NB4 (cell line): ENCODE results near the gene LIMS1.
A peak's percentile ranks its signal among the peaks of the same experiment; 100 is the strongest.

Experiments
- DNase-seq: peaks from one replicate; pipeline ENCODE4 v3.0.0; 2010; ENCODE audit warnings: low read depth
- H3K4me3 ChIP-seq: one replicate; pipeline ENCODE4 v1.5.1; 2011; ENCODE audit warnings: mild to moderate bottlenecking, low read depth, low read length, moderate library complexity
- MYC ChIP-seq: IDR thresholded peaks from 2 replicates; pipeline ENCODE4 v1.6.1; 2011; ENCODE audit warnings: low read depth, low read length
- POLR2A ChIP-seq: IDR thresholded peaks from 2 replicates; pipeline ENCODE4 v1.6.1; 2011; ENCODE audit warnings: mild to moderate bottlenecking; ENCODE audit not compliant: insufficient read length; ENCODE audit errors: extremely low read depth
- TF ChIP-seq, protein P1 (sequence below): IDR thresholded peaks from 2 replicates; pipeline ENCODE4 v1.6.1; 2011; ENCODE audit warnings: low read depth, low read length
- TF ChIP-seq, protein P2 (sequence below): IDR thresholded peaks from one replicate; pipeline ENCODE4 v1.5.1; 2012; ENCODE audit warnings: low read depth, low read length

LIMS1 gene

GRCh38 chr2:108607706-108608301, 73.5 kb downstream of the LIMS1 start:
- peak; percentile 59 for DNase-seq
- TF ChIP-seq, protein P1, sequence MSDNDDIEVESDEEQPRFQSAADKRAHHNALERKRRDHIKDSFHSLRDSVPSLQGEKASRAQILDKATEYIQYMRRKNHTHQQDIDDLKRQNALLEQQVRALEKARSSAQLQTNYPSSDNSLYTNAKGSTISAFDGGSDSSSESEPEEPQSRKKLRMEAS = peak; percentile 47
- TF ChIP-seq MYC (no peak), POLR2A (no peak)
- TF ChIP-seq, protein P2, sequence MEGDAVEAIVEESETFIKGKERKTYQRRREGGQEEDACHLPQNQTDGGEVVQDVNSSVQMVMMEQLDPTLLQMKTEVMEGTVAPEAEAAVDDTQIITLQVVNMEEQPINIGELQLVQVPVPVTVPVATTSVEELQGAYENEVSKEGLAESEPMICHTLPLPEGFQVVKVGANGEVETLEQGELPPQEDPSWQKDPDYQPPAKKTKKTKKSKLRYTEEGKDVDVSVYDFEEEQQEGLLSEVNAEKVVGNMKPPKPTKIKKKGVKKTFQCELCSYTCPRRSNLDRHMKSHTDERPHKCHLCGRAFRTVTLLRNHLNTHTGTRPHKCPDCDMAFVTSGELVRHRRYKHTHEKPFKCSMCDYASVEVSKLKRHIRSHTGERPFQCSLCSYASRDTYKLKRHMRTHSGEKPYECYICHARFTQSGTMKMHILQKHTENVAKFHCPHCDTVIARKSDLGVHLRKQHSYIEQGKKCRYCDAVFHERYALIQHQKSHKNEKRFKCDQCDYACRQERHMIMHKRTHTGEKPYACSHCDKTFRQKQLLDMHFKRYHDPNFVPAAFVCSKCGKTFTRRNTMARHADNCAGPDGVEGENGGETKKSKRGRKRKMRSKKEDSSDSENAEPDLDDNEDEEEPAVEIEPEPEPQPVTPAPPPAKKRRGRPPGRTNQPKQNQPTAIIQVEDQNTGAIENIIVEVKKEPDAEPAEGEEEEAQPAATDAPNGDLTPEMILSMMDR = peak; percentile 62
- H3K4me3 ChIP-seq = no peak overlapping the region

DNA sequence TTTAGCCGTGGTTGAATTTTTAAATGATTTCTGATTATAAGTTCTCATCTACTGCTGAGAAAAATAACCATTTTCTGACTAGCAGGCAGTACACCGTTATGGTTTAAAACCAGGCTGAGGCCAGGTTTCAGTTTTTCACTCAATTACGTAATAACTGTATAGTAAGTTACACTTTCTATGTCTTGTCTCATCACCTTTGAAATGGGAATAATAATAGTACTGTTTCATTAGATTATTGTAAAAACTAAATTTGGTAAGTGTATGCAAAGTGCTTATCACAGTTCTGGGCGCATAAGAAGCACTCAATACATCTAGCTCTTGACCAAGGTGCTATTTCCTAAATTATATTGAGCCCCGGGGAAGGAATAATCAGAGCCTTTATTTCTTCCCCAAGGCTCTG, 76.8 kb downstream of the LIMS1 start:
- H3K4me3 ChIP-seq = no peak overlapping the region
- DNase-seq = peak; percentile 20
- TF ChIP-seq, protein P2 = no peak

DNA sequence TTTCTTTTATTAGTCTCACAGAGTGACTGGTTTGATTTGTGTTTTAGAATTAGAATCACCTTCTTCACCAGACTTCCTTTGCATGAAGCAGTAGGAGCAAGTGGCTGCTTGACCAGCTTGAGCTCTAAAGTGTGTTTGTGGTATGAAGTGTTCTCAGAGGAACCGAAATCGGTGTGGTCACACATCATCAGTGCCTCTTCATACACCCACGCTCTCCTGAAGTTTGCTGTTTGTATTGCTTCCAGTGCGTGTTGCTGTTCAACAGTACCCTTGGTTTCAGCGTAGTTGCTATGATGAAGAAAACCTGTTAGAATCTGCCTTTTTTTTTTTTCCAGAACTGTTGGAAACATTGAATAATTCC, 77.9 kb downstream of the LIMS1 start:
- DNase-seq = peak; percentile 30
- H3K4me3 ChIP-seq = no peak overlapping the region
- TF ChIP-seq, protein P1 = no peak
- TF ChIP-seq, protein P2 = no peak
- TF ChIP-seq MYC (no peak), POLR2A (no peak)

GRCh38 chr2:108612514-108613183, 78.4 kb downstream of the LIMS1 start:
- no peak for TF ChIP-seq MYC
- TF ChIP-seq, protein P2 = no peak
- TF ChIP-seq POLR2A = no peak
- TF ChIP-seq, protein P1 = no peak

GRCh38 chr2:108613261-108614042, 79.2 kb downstream of the LIMS1 start:
- no peak overlapping the region for H3K4me3 ChIP-seq
- TF ChIP-seq, protein P1 = no peak
- TF ChIP-seq MYC (no peak), POLR2A (no peak)
- TF ChIP-seq, protein P2 = no peak
- DNase-seq = no peak

More at GRCh38 chr2:108612514-108613183, 78.4 kb downstream of the LIMS1 start:
- H3K4me3 ChIP-seq = no peak overlapping the region
- no peak for DNase-seq
